Peyer's patch (tissue), 4 donors: ENCODE data around the gene CTSL. TPM values are rescaled to one million over a fixed set of nuclear protein-coding genes. Genes with fewer than 3 reads are reported as not detected.

Source experiments
- DNase-seq, 3 donors: peaks; one replicate each; pipeline ENCODE4 v3.0.0-alpha.2; 2017 to 2019
- H3K27ac ChIP-seq, 4 donors: fragments of 200-600 bp; sonication (generic); one replicate each; pipeline ENCODE4 v1.5.1; 2016 to 2019
- H3K27me3 ChIP-seq, 2 donors: fragments of 200-600 bp; sonication (generic); one replicate each; pipeline ENCODE4 v1.5.1; 2019
- H3K36me3 ChIP-seq, 3 donors: fragments of 200-600 bp; sonication (generic); one replicate each; pipeline ENCODE4 v1.5.1; 2016 to 2019
- H3K4me1 ChIP-seq, 4 donors: fragments of 200-600 bp; sonication (generic); one replicate each; pipeline ENCODE4 v1.5.1; 2016 to 2019
- H3K4me3 ChIP-seq, 4 donors: fragments of 200-600 bp; sonication (generic); 1 replicate in 3 of 4; 2 replicates in 1 of 4; pipeline ENCODE4 v1.5.1; 2016 to 2019; ENCODE audit warnings: mild to moderate bottlenecking in 1 of 4
- H3K9me3 ChIP-seq, 4 donors: fragments of 200-600 bp; sonication (generic); one replicate each; pipeline ENCODE4 v1.5.1; 2016 to 2019; ENCODE audit warnings: mild to moderate bottlenecking in 1 of 4
- POLR2A ChIP-seq, 2 donors: fragments of 450-650 bp; IDR thresholded peaks; one replicate each; pipeline ENCODE4 v1.5.1; 2017; ENCODE audit warnings: antibody characterized with exemption in 2 of 2, mild to moderate bottlenecking in 2 of 2, moderate library complexity in 2 of 2
- total RNA-seq, 4 donors: library from RNA; depleted of rRNA; stranded (reverse); fragments of >200 nt; gene quantifications; one replicate each; pipeline ENCODE4 v1.1.0, GENCODE V29; 2016
- TF ChIP-seq, protein P1 (sequence below), 6 experiments: fragments of 450-650 bp in 4 of 6; fragments of 200-600 bp in 2 of 6; sonication (generic) in 1 of 6; IDR thresholded peaks; one replicate each; pipeline ENCODE4 v1.5.1; 2017 to 2019; ENCODE audit warnings: antibody characterized with exemption in 6 of 6, mild to moderate bottlenecking in 3 of 6, moderate library complexity in 1 of 6

The CTSL gene
- total RNA-seq, 4 donors from 2014 or later: 14.3 to 23.5 (median 19.6) TPM

DNA sequence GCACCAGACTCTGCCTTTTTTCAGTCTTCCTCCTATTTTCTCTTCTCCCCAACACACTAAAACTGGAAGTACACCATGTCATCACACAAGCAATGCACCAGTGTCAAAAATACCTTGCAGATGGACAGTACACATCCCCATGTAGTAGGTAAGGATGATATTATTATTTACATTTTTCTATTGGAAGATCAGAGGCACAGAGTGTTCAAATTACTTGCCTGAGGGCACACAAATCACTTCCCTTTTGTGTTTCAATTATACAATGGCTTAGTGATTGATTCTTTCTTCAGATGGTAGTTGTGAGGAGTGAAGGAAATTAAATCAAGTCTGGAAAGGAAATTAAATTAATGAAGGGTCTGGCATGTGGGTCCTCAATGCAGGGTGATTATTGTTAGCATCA is 39.6 kb downstream of the CTSL start:
- no peaks in the 10 kb centered on the region for H3K27me3 ChIP-seq
- no peak overlapping the region for H3K27ac ChIP-seq
- TF ChIP-seq, protein P1, sequence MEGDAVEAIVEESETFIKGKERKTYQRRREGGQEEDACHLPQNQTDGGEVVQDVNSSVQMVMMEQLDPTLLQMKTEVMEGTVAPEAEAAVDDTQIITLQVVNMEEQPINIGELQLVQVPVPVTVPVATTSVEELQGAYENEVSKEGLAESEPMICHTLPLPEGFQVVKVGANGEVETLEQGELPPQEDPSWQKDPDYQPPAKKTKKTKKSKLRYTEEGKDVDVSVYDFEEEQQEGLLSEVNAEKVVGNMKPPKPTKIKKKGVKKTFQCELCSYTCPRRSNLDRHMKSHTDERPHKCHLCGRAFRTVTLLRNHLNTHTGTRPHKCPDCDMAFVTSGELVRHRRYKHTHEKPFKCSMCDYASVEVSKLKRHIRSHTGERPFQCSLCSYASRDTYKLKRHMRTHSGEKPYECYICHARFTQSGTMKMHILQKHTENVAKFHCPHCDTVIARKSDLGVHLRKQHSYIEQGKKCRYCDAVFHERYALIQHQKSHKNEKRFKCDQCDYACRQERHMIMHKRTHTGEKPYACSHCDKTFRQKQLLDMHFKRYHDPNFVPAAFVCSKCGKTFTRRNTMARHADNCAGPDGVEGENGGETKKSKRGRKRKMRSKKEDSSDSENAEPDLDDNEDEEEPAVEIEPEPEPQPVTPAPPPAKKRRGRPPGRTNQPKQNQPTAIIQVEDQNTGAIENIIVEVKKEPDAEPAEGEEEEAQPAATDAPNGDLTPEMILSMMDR (IDR thresholded peaks at IDR 0.05): no peak
- TF ChIP-seq POLR2A (IDR thresholded peaks at IDR 0.05): no peak
- H3K4me3 ChIP-seq: no peak overlapping the region
- H3K4me1 ChIP-seq: no peaks in the 10 kb centered on the region
- H3K9me3 ChIP-seq: no peaks in the 10 kb centered on the region
- H3K36me3 ChIP-seq: no peaks in the 10 kb centered on the region
- DNase-seq: no peak

DNA sequence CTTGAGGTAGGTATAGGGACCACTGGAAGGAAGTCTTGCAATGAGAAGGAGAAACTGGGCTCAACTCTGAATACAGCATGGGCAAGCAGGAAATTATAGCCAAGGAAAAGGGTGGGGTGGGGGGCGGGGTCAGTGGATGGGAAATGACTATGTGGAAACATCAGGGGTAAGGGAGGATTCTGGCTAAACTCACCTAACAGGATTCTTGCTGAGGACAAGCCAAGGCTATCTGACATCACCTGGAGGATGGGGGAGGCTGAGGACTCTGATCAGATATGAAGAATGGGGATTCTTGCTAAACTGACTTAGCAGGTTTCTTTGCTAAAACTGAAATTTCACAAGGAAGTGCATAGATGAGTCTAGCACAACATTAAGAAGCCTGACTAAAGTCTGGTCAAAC is 40.8 kb downstream of the CTSL start:
- H3K4me1 ChIP-seq: no peaks in the 10 kb centered on the region
- TF ChIP-seq, protein P1 (IDR thresholded peaks at IDR 0.05): no peak
- TF ChIP-seq POLR2A (IDR thresholded peaks at IDR 0.05): no peak
- no peaks in the 10 kb centered on the region for H3K9me3 ChIP-seq
- no peaks in the 10 kb centered on the region for H3K27me3 ChIP-seq
- DNase-seq: no peak
- no peak overlapping the region for H3K4me3 ChIP-seq
- H3K36me3 ChIP-seq: no peaks in the 10 kb centered on the region
- H3K27ac ChIP-seq: no peak overlapping the region

DNA sequence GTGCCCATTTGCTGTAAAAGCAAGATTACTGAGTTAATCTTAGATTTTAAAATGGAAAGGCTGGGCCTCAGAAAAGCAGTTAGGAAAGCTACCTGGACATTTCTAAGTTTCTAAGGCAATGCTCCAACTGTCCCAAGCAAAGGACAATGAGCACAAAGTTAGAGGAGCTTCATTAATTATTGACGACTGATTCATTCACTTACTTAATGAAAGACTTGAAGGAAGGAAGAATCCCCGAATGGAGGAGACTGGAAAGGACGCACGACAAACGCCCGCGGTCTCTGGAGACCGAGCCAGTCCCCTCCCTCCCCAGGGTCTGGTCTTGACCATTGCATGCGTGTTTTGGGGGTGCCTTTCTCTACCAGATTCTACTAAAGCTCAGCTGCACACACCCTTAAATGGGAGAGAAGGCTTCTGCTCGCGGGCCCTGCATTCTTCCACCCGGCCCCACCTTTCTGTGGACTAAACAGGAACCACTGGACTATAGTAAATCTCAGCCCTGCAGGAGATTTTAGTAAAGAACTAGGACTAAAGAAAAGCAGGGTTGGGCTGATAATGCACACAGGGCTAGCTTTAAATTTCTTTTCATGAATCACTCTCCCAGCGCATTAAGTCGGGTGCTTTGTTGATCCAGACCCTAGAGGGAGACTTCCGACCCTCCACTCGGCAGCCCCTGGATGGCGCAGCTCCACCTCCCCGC is 44.8 kb downstream of the CTSL start:
- Histone ChIP-seq H3K27me3 (no peaks in the 10 kb centered on the region), H3K4me1 (no peaks in the 10 kb centered on the region), H3K36me3 (no peaks in the 10 kb centered on the region)

DNA sequence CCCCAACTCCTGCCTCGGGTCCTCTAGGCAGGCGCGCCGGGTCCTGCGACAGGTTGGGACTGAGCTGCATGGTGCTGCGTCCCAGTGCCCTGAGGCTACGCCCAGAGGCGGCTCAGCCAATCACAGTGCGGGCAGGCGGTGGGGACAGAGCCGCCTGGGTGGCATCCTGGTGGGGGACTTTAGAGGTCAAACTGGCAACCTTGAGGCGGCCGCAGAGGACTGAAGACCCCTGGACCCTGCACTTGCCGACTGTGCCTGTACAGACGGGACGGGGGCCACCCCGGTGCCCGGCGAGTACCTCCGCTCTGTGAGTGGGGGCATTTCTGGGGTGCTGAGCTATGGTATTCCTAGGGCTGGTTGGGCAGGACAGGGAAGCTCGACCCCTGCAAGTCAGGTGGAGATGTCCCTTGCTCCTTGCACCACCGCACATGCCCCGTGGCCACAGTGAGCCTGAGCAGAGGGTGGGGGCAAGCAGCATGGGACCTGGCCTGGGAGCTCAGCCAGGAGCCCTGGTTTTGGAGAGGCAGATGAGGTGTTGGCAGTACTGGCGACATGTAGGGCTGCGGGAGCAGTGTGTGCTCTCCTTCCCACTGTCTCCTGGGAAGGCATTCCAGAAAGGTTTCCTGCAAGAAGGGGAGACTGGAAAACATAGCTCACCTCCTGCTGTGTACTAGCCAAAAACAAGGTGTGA is 45.5 kb downstream of the CTSL start:
- Histone ChIP-seq H3K4me1 (no peaks in the 10 kb centered on the region), H3K36me3 (no peaks in the 10 kb centered on the region), H3K9me3 (no peaks in the 10 kb centered on the region), H3K4me3 (no peak overlapping the region), H3K27ac (no peak overlapping the region), H3K27me3 (no peaks in the 10 kb centered on the region)
- DNase-seq: no peak
- TF ChIP-seq, protein P1 (IDR thresholded peaks at IDR 0.05): no peak
- no peak for TF ChIP-seq POLR2A (IDR thresholded peaks at IDR 0.05)

More for the DNA sequence above, 44.8 kb downstream of the CTSL start:
- no peak overlapping the region for H3K27ac ChIP-seq
- DNase-seq: no peak
- TF ChIP-seq, protein P1 (IDR thresholded peaks at IDR 0.05): no peak
- no peak for TF ChIP-seq POLR2A (IDR thresholded peaks at IDR 0.05)
- H3K4me3 ChIP-seq: no peak overlapping the region
- no peaks in the 10 kb centered on the region for H3K9me3 ChIP-seq

DNA sequence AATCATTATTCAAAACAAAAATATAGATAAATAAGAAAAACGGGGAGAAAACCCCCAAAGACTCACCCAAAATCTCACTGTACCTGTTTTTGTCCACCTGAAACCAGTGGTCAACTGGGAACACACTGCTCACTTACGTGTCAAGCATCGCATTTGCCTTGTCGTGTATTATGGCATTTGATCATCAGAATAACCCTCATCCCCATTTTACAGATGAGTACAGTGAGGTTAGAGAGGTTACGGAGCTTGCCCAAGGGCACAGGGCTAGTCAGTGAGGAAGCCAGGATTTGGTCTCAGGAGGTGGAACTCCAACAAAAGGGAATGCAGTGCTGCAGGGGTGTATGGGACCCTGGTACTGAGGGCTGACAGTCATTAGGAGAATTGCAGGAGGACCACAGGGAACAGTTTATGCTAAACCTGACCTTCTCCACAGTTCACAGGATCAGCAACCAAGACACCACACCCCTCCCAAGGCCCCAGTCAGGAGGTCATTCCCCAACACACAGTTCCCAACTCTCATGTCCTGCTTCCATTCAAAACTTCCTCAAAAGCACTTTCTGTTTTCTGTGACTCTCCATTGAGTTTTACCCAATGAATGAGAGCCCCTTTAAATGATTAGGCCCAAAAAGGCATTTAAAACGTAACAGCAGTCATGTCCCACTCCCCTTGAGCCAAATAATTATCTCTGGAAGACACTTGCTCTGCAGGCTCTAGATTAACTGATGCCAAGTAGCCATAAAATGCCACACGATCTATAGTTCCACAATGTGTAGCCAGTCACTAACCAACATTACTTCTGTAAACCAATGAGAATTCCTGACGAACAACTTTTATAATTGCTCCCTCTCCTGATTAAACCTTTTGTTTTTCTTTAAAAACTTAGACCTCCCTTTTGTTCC is 50.8 kb downstream of the CTSL start:
- no peak for DNase-seq
- no peak overlapping the region for H3K4me3 ChIP-seq
- no peak for TF ChIP-seq POLR2A (IDR thresholded peaks at IDR 0.05)
- TF ChIP-seq, protein P1 (IDR thresholded peaks at IDR 0.05): no peak
- no peaks in the 10 kb centered on the region for H3K9me3 ChIP-seq
- no peaks in the 10 kb centered on the region for H3K4me1 ChIP-seq
- no peaks in the 10 kb centered on the region for H3K36me3 ChIP-seq
- no peaks in the 10 kb centered on the region for H3K27me3 ChIP-seq
- no peak overlapping the region for H3K27ac ChIP-seq
